ENCODE results near the gene SMIM44.

The SMIM44 gene

DNA sequence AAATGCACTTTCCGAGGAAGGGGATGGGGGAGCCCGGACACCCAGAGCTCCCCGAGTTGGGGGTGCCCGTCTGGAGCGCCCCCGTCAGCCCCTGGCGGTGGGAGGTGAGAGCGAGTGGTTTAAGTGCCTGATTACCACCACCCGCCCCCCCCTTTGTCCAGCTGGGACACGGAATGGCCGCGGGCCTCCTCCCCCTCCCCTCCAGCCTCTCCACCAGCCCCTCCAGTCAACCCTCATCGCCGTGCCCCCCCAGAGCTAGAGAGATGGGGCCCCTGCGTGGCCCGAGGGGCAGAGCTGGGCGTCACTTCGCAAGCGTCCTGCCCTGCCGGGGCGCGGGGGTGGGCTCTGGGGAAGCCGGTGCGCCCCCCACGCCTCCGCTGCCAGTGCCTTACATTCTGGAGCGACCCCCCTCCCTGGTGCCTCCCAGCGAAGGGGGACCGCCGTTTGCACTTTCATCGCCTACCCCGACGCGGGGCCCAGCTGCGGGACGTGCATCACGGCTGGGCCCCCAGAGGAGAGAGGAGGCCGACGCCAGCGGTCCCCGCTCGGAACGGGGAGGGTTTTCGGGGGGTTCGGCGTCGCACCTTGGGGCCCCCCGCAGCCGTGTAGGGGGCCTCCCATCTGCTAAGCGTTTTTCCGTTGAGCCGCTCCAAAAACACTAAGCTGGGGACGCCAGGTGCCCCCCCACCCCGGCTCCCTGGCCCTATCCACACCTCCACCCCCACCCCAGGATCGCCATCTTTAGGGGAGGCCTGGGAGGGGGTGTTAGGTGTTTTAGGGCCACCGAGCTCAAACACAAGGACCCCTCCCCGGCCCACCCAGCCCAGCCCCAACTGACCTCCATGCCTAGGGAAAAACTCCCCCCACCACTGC is 19.3 kb downstream of the SMIM44 start:
- Histone ChIP-seq H3K79me2 (ENCODE audit: low read length) (no peaks in the 10 kb centered on the region), H3K4me2 (ENCODE audit: low read length) (no peak overlapping the region), H3K9ac (ENCODE audit: low read length) (no peak overlapping the region), H3K27me3 (ENCODE audit: low read depth, low read length) (no peaks in the 10 kb centered on the region), H3K4me1 (ENCODE audit: low read length) (no peaks in the 10 kb centered on the region), H2AFZ (ENCODE audit: low read depth, low read length) (no peak overlapping the region), H3K9me3 (ENCODE audit: insufficient read depth, low read length) (no peaks in the 10 kb centered on the region), H3K36me3 (replicated peaks; ENCODE audit: low read depth, low read length) (peaks cover 12% of the 10 kb centered on the region), H3K4me3 (ENCODE audit: low read length) (no peak overlapping the region), H4K20me1 (ENCODE audit: insufficient read depth, low read length) (0 out of 2 replicates have a peak, but pooled peaks cover 3% of the 10 kb centered on the region), H3K27ac (ENCODE audit: low read length) (no peak overlapping the region)
- TF ChIP-seq CTCF (IDR thresholded peaks at IDR 0.05; ENCODE audit: low read depth, low read length), result no peak
- no peak for TF ChIP-seq EZH2phosphoT487 (IDR thresholded peaks at IDR 0.05; ENCODE audit: low read depth)

DNA sequence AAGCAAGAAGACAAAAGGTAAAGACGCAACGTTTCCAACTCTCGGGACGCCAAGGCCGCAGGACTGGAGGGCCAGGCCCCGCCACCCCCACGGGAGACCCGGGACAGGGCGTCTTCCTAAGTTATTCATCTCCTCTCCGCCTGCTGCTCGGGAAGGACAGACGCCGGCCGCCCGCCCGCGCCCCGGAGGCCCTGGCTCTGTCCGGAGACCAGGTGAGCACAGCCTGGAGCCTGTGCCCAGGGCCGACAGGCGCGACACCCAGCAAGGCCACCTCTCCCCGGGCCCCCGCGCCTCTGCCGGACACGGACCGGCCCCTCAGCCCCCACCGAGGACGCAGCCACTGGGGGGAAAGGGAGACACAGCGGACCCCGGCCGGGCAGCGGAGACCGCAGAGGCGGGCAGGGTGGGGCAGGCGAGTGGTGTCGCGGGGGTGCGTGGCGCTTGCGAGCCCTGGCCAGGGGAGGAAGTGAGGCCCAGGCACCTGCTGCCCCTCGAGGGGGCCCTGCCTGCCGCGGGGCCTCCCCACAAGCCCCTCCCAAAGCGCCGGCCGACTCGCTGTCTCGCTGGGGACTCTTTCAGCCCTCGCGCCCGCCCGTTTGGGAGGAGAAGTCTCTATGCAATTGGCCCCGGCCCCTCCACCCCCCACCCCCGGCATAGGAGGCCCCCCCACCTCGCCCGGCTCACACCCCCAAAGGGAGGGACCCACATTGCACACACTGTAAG is 20.1 kb downstream of the SMIM44 start:
- Histone ChIP-seq H2AFZ (ENCODE audit: low read depth, low read length) (no peak overlapping the region), H3K4me3 (ENCODE audit: low read length) (no peak overlapping the region), H3K36me3 (replicated peaks; ENCODE audit: low read depth, low read length) (peaks cover 12% of the 10 kb centered on the region), H3K79me2 (ENCODE audit: low read length) (no peaks in the 10 kb centered on the region), H4K20me1 (ENCODE audit: insufficient read depth, low read length) (peaks cover 3% of the 10 kb centered on the region; the same call in 1 of the 2 replicates), H3K27me3 (ENCODE audit: low read depth, low read length) (no peaks in the 10 kb centered on the region), H3K4me2 (ENCODE audit: low read length) (no peak overlapping the region), H3K27ac (ENCODE audit: low read length) (no peak overlapping the region), H3K9me3 (ENCODE audit: insufficient read depth, low read length) (no peaks in the 10 kb centered on the region), H3K4me1 (ENCODE audit: low read length) (no peaks in the 10 kb centered on the region), H3K9ac (ENCODE audit: low read length) (no peak overlapping the region)
- TF ChIP-seq EZH2phosphoT487 (IDR thresholded peaks at IDR 0.05; ENCODE audit: low read depth) (no peak), CTCF (IDR thresholded peaks at IDR 0.05; ENCODE audit: low read depth, low read length) (no peak)

DNA sequence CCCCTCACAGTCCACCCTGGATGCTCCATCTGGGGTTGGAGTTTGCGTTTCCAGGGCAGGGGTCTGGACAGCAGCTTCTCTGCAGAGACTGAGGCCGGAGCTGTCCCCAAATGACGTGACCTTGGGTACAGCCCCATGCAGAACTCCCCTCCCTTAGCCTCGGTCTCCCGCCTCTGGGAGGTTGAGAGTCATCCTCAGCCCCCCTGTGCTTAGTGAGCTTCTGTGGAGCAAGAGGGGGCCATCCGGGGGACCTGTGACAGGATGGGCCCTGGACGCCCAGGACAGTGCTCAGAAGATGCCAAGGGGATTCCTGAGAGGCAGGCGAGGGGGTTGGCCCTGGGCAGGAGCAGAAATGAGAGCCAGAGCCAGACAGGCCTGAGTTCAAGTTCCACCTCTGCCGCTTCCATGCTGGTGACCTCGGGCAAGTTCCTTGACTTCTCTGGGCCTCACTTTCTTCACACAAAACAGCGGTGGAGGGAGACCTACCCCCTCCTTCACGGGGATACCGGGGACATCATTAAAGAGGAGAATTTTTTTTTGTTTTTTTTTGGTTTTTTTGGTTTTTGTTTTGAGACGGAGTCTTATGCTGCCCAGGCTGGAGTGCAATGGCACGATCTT is 23.2 kb downstream of the SMIM44 start:
- H3K4me3 ChIP-seq (ENCODE audit: low read length), result no peak overlapping the region
- H3K4me2 ChIP-seq (ENCODE audit: low read length), result no peak overlapping the region
- TF ChIP-seq EZH2phosphoT487 (IDR thresholded peaks at IDR 0.05; ENCODE audit: low read depth) (no peak), CTCF (IDR thresholded peaks at IDR 0.05; ENCODE audit: low read depth, low read length) (no peak)
- H3K4me1 ChIP-seq (ENCODE audit: low read length), result no peaks in the 10 kb centered on the region
- H3K9ac ChIP-seq (ENCODE audit: low read length), result no peak overlapping the region
- no peaks in the 10 kb centered on the region for H3K9me3 ChIP-seq (ENCODE audit: insufficient read depth, low read length)
- no peak overlapping the region for H2AFZ ChIP-seq (ENCODE audit: low read depth, low read length)
- H3K27ac ChIP-seq (ENCODE audit: low read length), result no peak overlapping the region
- H3K79me2 ChIP-seq (ENCODE audit: low read length), result no peaks in the 10 kb centered on the region; the same call in 1 of the 2 replicates
- no peaks in the 10 kb centered on the region for H3K27me3 ChIP-seq (ENCODE audit: low read depth, low read length)
- H3K36me3 ChIP-seq (replicated peaks; ENCODE audit: low read depth, low read length), result peaks cover 11% of the 10 kb centered on the region
- H4K20me1 ChIP-seq (ENCODE audit: insufficient read depth, low read length), result peaks cover 16% of the 10 kb centered on the region
